SK-N-SH (cell line): Measurements from ENCODE around the gene USP46. TPM values are rescaled to one million over a fixed set of nuclear protein-coding genes. Genes with fewer than 3 reads are reported as not detected.

Experiments
- CTCF ChIA-PET: fragments of 300-600, 350-600 bp; formaldehyde crosslinking; extraction: SDS; loops from one replicate; lab custom pipeline; 2021; lab: Yijun Ruan, JAX
- POLR2A ChIA-PET: fragments of 350-600 bp; sonication (Branson Sonifier 250); formaldehyde crosslinking; extraction: SDS; loops from one replicate; lab custom pipeline; 2020; ENCODE audit warnings: antibody characterized with exemption, inconsistent platforms; lab: Yijun Ruan, JAX
- DNase-seq: peaks from one replicate; pipeline ENCODE4 v3.0.0; 2012
- H2AFZ ChIP-seq: fragments of 200-600 bp; sonication (generic); 2 replicates; pipeline ENCODE4 v1.8.1; 2016; ENCODE audit warnings: antibody characterized with exemption, mild to moderate bottlenecking, low read depth
- H3F3A ChIP-seq: fragments of 200-600 bp; sonication (generic); replicated peaks from 2 replicates; pipeline ENCODE3; 2016; ENCODE audit warnings: antibody characterized with exemption, mild to moderate bottlenecking; ENCODE audit not compliant: insufficient read depth
- H3K27ac ChIP-seq, 2 experiments: fragments of 200-500 bp in 1 of 2; fragments of 200-600 bp in 1 of 2; sonication (Bioruptor generic) in 1 of 2; sonication (generic), shearing (Covaris generic) in 1 of 2; 2 replicates each; pipeline versions ENCODE4 v1.5.1 to v1.6.1; 2014 to 2016; ENCODE audit warnings: low read depth in 2 of 2, inconsistent platforms in 1 of 2, low read length in 1 of 2, mild to moderate bottlenecking in 1 of 2, mixed read lengths in 1 of 2
- H3K27me3 ChIP-seq: fragments of 200-600 bp; sonication (generic), shearing (Covaris generic); 2 replicates; pipeline ENCODE4 v1.6.1; 2016; ENCODE audit warnings: mixed run types; ENCODE audit not compliant: insufficient read depth
- H3K36me3 ChIP-seq, 2 experiments: fragments of 200-500 bp in 1 of 2; fragments of 200-600 bp in 1 of 2; sonication (Bioruptor generic) in 1 of 2; sonication (generic) in 1 of 2; replicated peaks in 1 of 2; 2 replicates each; pipeline versions ENCODE3 to v1.5.1; 2014 to 2016; ENCODE audit warnings: low read length in 1 of 2, mild to moderate bottlenecking in 1 of 2; ENCODE audit not compliant: insufficient read depth in 2 of 2, control insufficient read depth in 1 of 2
- H3K4me1 ChIP-seq, 2 experiments: fragments of 200-500 bp in 1 of 2; fragments of 200-600 bp in 1 of 2; sonication (Bioruptor generic) in 1 of 2; sonication (generic), shearing (Covaris generic) in 1 of 2; 2 replicates each; pipeline versions ENCODE4 v1.5.1 to v1.6.1; 2014 to 2016; ENCODE audit warnings: low read depth in 1 of 2, low read length in 1 of 2, mixed run types in 1 of 2; ENCODE audit not compliant: insufficient read depth in 2 of 2, control insufficient read depth in 1 of 2
- H3K4me2 ChIP-seq: fragments of 200-600 bp; sonication (generic), shearing (Covaris generic); 2 replicates; pipeline ENCODE4 v1.6.1; 2017; ENCODE audit warnings: mixed run types
- H3K4me3 ChIP-seq, 2 experiments: fragments of 200-500 bp in 1 of 2; fragments of 200-600 bp in 1 of 2; sonication (Bioruptor generic) in 1 of 2; sonication (generic), shearing (Covaris generic) in 1 of 2; 2 replicates each; pipeline versions ENCODE4 v1.5.1 to v1.8.1; 2014 to 2016; ENCODE audit warnings: low read depth in 2 of 2, inconsistent platforms in 1 of 2, low read length in 1 of 2, mild to moderate bottlenecking in 1 of 2, mixed read lengths in 1 of 2, moderate library complexity in 1 of 2
- H3K79me2 ChIP-seq: fragments of 200-600 bp; sonication (generic); 2 replicates; pipeline ENCODE4 v1.8.1; 2017; ENCODE audit warnings: mild to moderate bottlenecking; ENCODE audit not compliant: insufficient read depth
- H3K9ac ChIP-seq: fragments of 200-600 bp; sonication (generic); 2 replicates; pipeline ENCODE4 v1.6.1; 2017; ENCODE audit warnings: mixed run types
- H3K9me2 ChIP-seq: fragments of 200-600 bp; sonication (generic); 2 replicates; pipeline ENCODE4 v1.6.1; 2017; ENCODE audit warnings: mixed run types
- H3K9me3 ChIP-seq: fragments of 200-600 bp; sonication (generic); 2 replicates; pipeline ENCODE4 v1.6.1; 2017; ENCODE audit warnings: mixed run types, mild to moderate bottlenecking, moderate library complexity
- H4K20me1 ChIP-seq: fragments of 200-600 bp; sonication (generic); 2 replicates; pipeline ENCODE4 v1.6.1; 2017; ENCODE audit warnings: mild to moderate bottlenecking, mixed run types; ENCODE audit not compliant: insufficient read depth
- CTCF ChIP-seq: fragments of 200-600 bp; sonication (generic); IDR thresholded peaks from 2 replicates; pipeline ENCODE4 v1.6.1; 2017; ENCODE audit warnings: antibody characterized with exemption, mild to moderate bottlenecking, moderate library complexity
- ELF1 ChIP-seq: IDR thresholded peaks from 2 replicates; pipeline ENCODE4 v1.4.0; 2012
- EP300 ChIP-seq, 2 experiments: IDR thresholded peaks; 2 replicates each; pipeline versions ENCODE4 v1.4.0 to v1.6.1; 2012; ENCODE audit warnings: borderline replicate concordance in 1 of 2, low read depth in 1 of 2, low read length in 1 of 2
- FOXJ3 ChIP-seq: sonication (generic); formaldehyde crosslinking; IDR thresholded peaks from 2 replicates; pipeline ENCODE4 v1.5.1; 2020; ENCODE audit warnings: mild to moderate bottlenecking, missing genetic modification reagents
- GABPA ChIP-seq: IDR thresholded peaks from 2 replicates; pipeline ENCODE4 v1.4.0; 2012; ENCODE audit warnings: low read depth, mild to moderate bottlenecking
- IRF3 ChIP-seq: fragments of 150-350 bp; IDR thresholded peaks from 2 replicates; pipeline ENCODE4 v1.6.1; 2016; ENCODE audit warnings: mild to moderate bottlenecking, low read depth, low read length
- MAX ChIP-seq: IDR thresholded peaks from 2 replicates; pipeline ENCODE4 v1.4.0; 2012; ENCODE audit warnings: low read depth
- NRF1 ChIP-seq: IDR thresholded peaks from 2 replicates; pipeline ENCODE4 v1.6.1; 2012; ENCODE audit warnings: low read depth, mild to moderate bottlenecking, low read length
- PBX3 ChIP-seq: IDR thresholded peaks from 2 replicates; pipeline ENCODE4; 2012
- RAD21 ChIP-seq: IDR thresholded peaks from 2 replicates; pipeline ENCODE4 v1.6.1; 2012; ENCODE audit warnings: mild to moderate bottlenecking, low read length
- REST ChIP-seq: IDR thresholded peaks from 2 replicates; pipeline ENCODE4 v1.6.1; 2012; ENCODE audit warnings: mild to moderate bottlenecking, low read depth, low read length, moderate library complexity
- RXRA ChIP-seq: IDR thresholded peaks from 2 replicates; pipeline ENCODE4 v1.4.0; 2012; ENCODE audit warnings: low read depth, mild to moderate bottlenecking, borderline replicate concordance
- SIN3A ChIP-seq: IDR thresholded peaks from 2 replicates; pipeline ENCODE4 v1.6.1; 2012; ENCODE audit warnings: low read depth, mild to moderate bottlenecking, low read length, moderate library complexity, borderline replicate concordance
- TAF1 ChIP-seq: IDR thresholded peaks from 2 replicates; pipeline ENCODE4 v1.6.1; 2012; ENCODE audit warnings: low read depth, mild to moderate bottlenecking, low read length, moderate library complexity, borderline replicate concordance
- TCF12 ChIP-seq: IDR thresholded peaks from 2 replicates; pipeline ENCODE4 v1.4.0; 2012
- USF1 ChIP-seq: IDR thresholded peaks from 2 replicates; pipeline ENCODE4 v1.4.0; 2012; ENCODE audit warnings: low read depth, borderline replicate concordance
- USF2 ChIP-seq: fragments of 150-350 bp; IDR thresholded peaks from 2 replicates; pipeline ENCODE4 v1.6.1; 2017; ENCODE audit warnings: antibody characterized with exemption, low read length, low read depth, borderline replicate concordance
- YY1 ChIP-seq: IDR thresholded peaks from 2 replicates; pipeline ENCODE4 v1.4.0; 2012; ENCODE audit warnings: low read depth, mild to moderate bottlenecking
- ZBTB33 ChIP-seq: IDR thresholded peaks from 2 replicates; pipeline ENCODE4 v1.4.0; 2012; ENCODE audit warnings: low read depth, borderline replicate concordance
- polyA plus RNA-seq, 3 experiments: library from polyadenylated mRNA; depleted of rRNA; stranded (reverse); fragments of >200 nt; gene quantifications; 2 replicates each; pipeline ENCODE4 v1.2.3, GENCODE V29; 2012

Gene USP46
- polyA plus RNA-seq, 1 of the 3 experiments (the other 2 are of a cell fraction), result 4.5 TPM

GRCh38 chr4:52645300-52645699, 13.8 kb downstream of the USP46 start:
- no peak overlapping the region for H2AFZ ChIP-seq
- H3K9me3 ChIP-seq, result no peaks in the 10 kb centered on the region
- no peaks in the 10 kb centered on the region for H3K9me2 ChIP-seq
- no peak overlapping the region for H3K4me2 ChIP-seq
- no peak overlapping the region for H3K9ac ChIP-seq
- no peak overlapping the region for H3K27ac ChIP-seq
- H3K4me1 ChIP-seq, result peaks cover 9 to 16% of the 10 kb centered on the region in 2 experiments; a peak in 3 of 4 replicates
- peaks cover 4% of the 10 kb centered on the region for H3F3A ChIP-seq
- CTCF ChIA-PET, result no interaction called here
- no peaks in the 10 kb centered on the region for H3K27me3 ChIP-seq
- H3K36me3 ChIP-seq, result peaks cover 0 to 3% of the 10 kb centered on the region in 2 experiments
- POLR2A ChIA-PET, result interaction anchor here (1.2 kb wide), 1 partner anchor 13 kb away, joined by 4 read pairs; no protein-coding TSS in a partner anchor
- peaks cover 19% of the 10 kb centered on the region for H3K79me2 ChIP-seq
- no peak for DNase-seq
- peaks cover 6% of the 10 kb centered on the region; the same call in 1 of the 2 replicates for H4K20me1 ChIP-seq
- no peak overlapping the region for H3K4me3 ChIP-seq
- TF ChIP-seq RAD21 (no peak), SIN3A (no peak), FOXJ3 (CRISPR knock-in tag) (no peak), TCF12 (no peak), USF1 (no peak), USF2 (no peak), MAX (no peak), ZBTB33 (no peak), YY1 (no peak), RXRA (no peak), CTCF (no peak), EP300 (IDR thresholded peaks at IDR 0.05; ENCODE audit: borderline replicate concordance in 1 of 2, low read depth in 1 of 2, low read length in 1 of 2) (no peak), GABPA (no peak), PBX3 (no peak), NRF1 (no peak), REST (no peak), ELF1 (no peak), IRF3 (no peak), TAF1 (no peak)
